Measurements from ENCODE around the gene APH1B.
"Not testable (repeated sequence)": the region's sequence is repeated elsewhere in the genome, so short reads cannot be mapped to it uniquely, and the experiment has no call there.

Gene APH1B

DNA sequence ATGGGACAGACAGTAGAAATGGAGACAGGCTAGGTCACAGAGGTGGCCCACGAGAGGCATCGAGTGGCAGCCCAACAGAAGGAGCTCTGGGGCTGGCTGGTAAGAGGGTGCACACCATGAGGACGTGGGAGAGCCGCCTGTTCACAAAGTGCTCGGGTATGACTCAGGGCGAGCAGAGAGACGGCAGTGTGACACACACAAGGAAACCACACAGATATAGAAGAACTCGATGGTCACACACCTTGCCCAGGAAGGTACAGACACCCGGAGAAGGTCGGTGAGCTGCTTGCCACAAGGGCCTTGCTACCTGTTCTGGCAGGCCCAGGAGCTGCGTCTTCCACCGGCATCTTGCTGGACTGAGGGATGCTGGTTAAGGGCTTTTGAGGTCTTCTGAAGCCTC lies 54.1 kb downstream of the APH1B start:
- no peak for DNase-seq (ENCODE audit: low read depth in 2 of 2)

DNA sequence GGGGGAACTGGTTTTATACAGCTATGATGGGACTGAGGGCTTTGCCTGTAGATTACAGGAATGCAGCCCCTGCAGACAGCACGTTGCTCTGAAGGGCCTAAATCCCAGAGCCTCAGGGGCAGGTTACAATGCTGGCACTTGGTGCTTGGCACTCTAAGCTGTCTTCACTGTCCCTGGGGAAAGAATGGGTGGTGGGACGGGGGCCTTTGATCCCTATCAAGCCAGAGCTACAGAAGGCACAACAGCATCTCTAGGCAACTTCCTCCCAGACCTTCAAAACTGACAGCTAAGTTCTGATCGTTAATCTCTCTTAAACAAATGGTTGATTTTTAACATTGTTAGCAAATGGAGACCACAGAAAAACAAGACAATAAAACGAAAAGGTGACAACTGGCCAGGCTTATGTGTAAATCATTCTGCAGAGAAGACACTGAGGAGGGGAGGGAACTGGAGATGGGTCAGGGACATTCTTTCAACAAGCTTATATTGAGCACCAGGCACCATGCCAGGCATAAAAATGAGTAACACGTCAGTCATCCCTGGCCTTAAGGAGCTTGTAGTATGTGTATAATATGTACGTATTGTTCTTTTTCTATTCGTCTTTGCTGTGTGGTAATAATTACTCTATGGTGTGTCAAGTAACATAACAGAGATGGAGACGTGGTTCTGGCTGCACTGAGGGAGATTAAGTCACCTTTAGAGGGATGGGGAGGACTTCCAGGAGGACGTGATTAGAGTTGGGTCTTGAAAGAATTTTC lies 55.1 kb downstream of the APH1B start:
- DNase-seq (ENCODE audit: low read depth in 2 of 2) = no peak

DNA sequence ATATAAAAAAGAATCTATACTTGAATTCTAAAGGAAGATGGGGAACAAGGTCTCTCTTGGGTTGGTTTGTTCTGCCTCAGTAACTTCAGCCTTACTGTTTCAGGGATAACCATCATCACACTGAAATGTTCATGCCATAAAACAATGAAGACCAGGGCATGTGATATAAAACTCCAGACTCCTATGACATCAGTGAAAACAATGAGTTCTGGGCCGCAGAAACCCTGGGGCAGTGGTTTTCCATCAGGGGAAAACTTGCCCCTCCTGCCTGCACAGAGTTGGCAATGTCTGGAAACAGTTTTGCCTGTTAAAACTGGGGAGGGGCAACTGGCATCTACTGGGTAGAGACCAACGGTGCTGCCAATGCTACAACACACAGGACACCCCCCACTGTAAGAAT lies 57.4 kb downstream of the APH1B start:
- no peak for DNase-seq (ENCODE audit: low read depth in 2 of 2)

DNA sequence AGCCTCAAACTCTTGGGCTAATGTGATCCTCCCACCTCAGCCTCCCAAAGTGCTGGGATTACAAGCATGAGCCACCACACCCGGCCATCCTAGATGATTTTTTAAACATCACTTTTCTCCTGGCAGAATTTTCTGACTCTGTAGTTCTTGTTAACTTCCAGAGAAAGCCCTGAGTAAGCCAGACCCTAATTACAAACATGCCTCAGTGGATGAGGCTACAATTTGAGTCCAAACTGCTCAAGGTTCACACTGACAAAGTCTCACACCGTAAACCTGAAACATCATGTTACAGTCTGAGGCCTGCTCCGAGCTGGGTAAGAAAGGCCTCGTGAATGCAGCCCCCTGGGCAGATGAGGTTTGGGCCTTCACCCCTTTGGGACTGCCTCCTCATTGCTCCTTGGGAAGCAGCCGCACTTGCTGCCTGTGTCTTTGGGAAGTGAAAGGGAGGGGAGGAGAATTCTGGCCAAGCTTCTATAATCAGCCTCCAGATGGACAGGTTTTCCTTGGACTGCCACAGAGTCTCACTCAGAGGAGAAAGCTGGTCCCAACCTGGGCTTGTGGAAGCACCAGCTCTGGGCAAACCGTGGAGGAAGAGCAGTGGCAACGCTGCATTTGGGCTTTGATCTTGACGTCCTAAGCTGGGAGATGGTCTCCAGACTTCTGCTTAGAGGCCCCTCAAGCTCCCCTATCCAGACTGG lies 58.3 kb downstream of the APH1B start:
- no peak for DNase-seq (ENCODE audit: low read depth in 2 of 2)

DNA sequence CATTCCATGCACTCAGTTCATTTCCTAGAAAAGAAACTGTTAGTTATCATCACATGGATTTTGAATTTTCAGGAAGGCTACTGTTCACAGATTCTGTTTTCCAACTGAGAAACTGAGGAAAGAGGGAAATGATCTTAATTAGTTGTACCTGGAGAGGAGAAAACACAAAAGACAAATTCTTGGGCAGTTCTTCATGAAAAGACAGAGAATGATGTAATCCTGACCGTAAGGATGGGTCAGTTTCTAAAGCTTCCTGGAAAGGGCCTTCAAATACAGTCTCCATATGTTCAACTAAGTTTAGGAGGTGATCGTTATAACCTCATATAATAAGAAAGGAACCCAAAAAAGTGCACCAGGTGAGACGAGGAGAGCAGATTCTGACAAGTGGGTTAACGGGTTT lies 59.6 kb downstream of the APH1B start:
- DNase-seq (ENCODE audit: low read depth in 2 of 2) = no peak

DNA sequence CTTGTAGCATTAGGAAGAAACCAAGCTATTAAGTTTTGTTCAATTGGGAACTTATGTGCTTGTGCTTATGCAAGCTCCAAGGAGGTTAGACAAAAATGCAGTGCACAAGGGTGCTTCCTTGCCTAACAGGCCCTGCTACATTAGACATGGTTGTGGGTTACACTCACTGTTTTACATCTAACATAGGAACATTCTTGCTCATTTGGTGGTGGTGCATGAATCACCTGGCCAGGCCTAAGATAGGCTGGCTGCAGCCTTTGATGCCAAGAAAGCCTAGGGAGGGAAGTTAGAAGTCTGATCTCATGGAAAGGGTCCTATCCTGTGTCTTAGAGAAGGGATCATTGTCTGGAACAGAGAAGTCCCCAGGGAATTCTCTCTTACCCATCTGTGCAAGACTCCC lies 60.8 kb downstream of the APH1B start:
- no peak for DNase-seq (ENCODE audit: low read depth in 2 of 2)

DNA sequence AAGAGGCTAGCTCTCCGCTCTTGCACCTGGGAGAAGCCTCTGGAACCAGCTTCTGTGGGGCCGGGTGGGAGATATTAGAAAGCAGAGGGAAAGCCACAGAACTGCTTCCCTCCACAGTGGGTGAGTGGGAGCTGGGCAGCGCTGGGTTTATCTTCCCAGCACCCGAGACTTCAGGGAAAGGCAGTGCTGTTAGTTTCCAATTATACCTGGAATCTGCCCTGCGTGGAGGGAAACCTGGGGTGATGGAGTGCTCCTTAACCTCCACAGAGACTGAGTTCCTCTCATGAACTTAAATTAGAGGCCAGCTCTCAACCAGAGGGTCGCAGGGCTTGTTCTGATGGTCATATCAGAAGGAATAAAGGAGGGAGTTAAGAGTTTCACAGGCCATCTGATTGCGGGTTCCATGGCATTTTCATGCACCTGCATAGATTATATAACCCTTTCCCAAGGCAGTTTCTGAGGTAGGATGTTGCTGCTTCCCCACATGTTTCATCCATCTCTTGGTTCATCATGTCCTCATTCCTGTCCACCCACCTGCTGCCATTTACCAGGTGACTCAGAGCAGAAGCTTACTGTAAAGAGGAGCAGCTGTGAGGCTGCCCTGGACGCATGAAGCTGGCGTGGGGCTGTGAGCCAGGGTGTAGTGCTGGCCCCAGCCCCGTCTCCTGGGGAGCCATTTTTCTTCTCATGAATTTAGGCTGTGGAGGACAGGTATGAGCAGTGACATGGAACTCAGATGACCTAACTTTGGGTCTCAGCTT lies 61.8 kb downstream of the APH1B start:
- DNase-seq (ENCODE audit: low read depth in 2 of 2) = no peak

DNA sequence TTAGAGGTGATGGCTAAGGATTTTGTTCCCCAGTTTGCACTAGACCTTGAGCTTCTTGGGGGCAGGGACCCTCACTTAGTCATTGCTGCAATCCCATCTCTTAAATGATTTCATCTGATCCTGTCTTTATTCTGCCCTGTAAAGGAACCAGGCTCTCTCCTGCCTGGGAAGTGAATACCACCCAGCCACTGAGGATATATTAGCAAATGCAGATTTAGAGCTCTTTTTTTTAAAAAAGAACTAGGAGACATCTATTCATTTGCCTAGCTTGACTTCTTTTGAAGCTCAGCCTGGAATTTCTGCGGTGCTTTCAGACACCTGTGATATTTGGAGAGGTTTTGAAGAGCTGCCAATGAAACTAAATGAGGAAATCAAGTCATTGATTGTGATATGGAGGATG lies 62.4 kb downstream of the APH1B start:
- no peak for DNase-seq (ENCODE audit: low read depth in 2 of 2)

DNA sequence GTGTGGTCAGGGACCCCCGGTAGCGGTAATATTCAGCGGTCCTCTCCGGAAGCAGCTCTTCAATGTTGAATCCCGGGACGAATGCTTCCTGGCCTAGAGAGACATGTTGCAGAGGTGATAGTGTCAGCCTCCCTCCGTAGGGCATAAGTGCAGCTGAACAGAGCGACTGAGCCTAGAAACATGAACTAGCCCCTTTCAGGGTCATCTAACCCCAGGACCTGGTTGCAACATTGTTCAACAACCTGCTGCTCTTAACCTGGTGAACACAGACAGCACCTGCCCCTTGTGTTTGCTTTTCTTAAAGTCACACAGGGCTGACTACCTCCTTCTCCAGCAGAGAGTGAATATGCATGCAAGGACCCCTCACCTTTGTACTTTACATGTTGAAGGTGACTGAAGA lies 62.9 kb downstream of the APH1B start:
- no peak for DNase-seq (ENCODE audit: low read depth in 2 of 2)

DNA sequence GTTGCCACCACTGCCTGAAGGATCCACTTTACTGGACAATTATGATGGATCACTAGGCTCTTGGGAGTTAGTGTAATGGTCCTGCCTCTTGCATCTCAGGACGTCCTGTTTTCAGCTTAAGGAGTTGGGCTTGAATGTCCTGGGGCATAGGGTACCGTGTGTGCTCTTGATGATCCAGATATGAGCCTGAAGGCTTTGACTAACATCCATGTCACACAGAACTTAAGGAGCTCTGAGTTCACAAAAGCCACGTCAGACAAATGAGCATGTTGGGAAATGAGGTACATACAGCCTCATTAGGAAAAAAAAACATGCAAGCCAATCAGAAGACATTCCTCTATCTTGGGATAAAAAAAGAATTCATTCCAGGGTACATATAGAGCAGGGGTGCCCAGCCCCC lies 63.5 kb downstream of the APH1B start:
- DNase-seq (ENCODE audit: low read depth in 2 of 2) = no peak

DNA sequence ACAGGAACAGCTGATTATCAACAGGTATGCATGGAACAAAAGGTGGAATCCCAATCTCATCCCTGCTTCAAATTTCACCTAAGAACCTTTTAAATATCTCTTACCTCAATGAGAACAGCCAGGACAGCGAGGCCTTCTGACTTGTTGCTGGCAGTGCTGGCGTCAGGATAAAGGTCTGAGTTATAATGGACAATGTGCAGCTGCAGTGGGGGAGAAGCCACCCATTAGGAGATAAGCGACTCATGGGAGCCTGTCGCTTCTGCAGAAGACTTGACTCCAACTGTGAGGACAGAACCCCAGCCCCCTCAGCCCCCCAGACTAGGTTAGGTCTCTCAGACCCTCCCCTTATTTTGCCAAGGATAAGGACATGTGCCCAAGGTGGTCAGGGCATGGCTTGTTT lies 64.5 kb downstream of the APH1B start:
- DNase-seq (ENCODE audit: low read depth in 2 of 2) = no peak

DNA sequence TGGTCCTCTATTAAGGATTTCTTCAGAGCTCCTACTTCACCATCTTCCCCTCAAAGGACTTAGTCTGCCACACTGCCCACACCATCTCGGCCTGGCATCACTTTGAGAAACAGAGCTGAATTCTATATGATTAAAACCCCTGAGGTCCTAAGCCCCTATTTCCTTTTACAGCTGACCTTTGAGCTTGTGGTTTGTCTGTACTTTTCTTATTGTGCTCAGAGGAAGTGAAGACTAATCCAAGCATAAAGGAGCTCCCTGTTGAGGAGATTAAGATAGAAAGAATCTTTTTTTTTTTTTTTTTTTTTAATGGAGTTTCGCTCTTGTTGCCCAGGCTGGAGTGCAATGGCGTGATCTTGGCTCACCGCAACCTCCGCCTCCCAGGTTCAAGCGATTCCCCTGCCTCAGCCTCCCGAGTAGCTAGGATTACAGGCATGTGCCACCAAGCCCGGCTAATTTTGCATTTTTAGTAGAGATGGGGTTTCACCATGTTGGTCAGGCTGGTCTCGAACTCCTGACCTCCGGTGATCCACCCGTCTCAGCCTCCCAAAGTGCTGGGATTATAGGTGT lies 65.7 kb downstream of the APH1B start:
- not testable (repeated sequence) for DNase-seq (ENCODE audit: low read depth in 2 of 2)

DNA sequence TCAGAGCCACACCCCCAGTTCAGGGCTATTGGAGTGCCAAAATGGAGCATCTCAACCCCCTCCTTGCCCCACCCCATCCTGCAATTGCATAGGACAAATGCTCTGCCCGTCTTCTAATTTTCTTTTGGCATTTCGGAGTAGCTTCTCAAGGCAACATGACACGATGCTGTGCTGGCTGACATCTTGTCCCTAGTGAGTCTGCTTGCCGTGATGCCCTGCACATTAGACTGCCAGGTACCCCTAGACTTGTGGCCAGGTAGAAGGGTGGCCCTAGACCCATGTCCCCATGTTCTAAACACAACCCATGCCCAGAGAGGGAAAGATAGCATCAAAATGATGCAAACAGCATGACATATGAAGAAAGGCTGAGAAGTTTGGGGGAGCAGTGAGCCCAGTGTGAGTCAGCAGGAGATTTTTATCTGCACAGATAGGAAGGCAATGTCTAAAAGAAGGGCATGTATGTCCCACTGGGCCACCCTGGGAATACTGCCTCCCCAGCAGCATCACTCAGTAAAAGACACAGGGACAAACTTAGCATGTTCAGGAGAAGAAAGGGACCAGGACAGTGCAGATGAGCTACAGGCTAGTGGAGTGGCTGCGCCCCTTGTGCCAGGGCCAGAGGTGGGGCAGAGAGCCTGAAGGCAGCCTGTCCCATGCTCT lies 67.5 kb downstream of the APH1B start:
- DNase-seq (ENCODE audit: low read depth in 2 of 2) = no peak

DNA sequence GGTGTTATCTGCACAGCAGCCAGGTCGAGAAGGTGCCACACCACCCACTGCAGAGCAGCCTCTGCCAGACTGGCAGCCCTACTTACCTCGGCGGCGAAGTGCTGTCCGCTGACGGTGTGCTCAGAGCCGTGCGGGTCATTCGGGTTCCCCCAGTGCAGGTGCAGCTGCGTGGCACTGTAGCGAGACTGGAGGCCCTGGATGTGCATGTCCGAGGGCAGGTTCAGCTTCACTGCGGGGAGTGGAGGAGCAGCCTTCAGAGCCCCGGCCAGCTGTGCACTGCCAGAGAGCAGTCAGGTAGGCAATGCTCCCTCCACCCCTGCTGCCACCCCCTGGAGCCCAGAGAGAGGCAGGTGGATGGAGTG lies 68.0 kb downstream of the APH1B start:
- DNase-seq (ENCODE audit: low read depth in 2 of 2) = no peak

DNA sequence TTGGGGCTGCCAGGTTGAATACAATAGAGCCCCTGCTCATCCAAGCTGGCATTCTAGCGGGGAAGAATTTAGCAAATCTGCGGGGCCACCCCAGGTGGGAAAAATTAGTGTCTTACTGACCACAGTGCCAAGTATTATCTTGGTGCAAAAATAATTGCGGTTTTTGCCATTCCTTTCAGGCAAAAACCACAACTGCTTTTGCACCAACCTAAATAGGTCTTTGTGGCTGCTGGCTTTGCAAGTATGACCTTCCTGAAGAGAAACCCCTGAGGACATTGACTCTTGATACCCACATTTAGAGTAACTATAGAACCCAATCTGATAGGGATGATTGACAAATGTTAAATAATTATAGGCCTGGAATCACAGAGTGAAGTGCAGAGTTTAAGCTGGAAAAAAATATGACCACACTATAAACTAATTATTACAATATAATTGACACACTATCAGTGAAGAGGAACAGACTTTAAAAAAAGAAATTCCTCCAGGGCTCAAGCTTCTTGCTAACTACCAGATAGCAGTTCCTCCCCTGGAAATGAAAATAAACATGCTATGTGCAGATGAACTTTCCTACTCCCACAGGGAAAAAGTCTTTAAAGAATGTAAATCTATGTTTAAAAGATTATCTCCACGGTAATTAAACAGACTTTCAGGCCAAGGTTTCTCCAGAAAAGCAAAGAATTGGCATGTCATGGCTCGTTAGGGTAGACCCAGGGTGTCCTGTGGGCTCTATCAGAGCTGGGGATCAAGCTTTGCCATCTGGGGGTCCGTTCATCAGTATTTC lies 69.9 kb downstream of the APH1B start:
- DNase-seq (ENCODE audit: low read depth in 2 of 2) = no peak

DNA sequence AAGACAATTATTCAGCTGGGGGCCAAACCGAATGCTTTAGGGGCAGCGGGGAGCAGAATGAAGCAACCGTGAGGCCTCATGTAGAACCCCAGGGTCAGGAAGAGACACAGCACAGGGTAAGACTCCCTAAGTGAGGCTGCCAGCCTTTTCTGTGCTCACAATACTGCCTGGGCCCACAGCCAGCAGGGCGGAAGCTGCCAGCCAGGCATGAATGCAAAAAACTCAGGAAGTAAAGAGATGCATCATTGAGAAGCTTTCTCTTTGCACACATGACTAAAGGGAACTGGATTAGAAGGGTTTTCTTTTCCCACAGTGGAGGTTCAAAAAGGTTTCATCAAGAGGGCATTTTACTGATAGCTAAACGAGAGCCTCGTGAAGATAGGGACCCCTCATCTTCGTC lies 71.0 kb downstream of the APH1B start:
- DNase-seq (ENCODE audit: low read depth in 2 of 2) = no peak

DNA sequence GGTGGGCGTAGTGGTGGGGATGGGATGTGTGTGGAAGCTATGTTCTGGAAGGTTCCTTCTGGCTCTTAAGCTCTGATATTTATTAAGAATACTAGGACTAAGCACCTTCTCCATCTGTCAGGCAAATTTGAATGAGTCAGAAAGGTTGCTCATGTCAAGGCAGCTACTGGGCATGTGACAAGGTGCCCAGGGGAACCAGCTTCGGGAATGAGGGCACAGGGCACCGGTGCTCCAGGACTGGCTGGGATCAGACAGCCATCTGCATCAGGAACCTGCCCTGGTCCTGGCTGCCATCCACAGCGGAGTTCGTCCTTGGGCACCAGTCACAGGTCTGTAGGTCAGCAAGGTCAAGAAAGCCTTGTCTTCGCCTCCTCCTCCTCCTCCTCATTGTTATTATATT lies 71.8 kb downstream of the APH1B start:
- DNase-seq (ENCODE audit: low read depth in 2 of 2) = no peak

DNA sequence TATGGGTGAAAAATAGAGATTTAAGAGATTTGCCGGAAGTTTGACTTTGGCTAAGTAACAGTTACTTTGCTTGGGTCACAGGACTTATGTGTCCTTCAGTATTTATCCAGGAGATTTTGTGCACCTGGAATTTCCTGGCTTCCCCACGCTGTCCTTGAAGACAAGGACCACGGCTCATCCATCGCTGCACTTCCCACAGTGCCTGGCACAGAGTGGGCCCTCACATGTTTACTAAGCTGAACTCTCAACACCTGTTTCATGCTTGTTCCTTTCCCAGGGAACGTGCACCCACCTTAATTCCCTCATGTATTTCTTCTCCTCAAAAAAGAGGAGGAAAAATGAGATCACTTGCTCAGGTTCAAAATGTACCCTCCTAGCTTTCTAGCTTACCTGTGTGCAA lies 72.2 kb downstream of the APH1B start:
- no peak for DNase-seq (ENCODE audit: low read depth in 2 of 2)

DNA sequence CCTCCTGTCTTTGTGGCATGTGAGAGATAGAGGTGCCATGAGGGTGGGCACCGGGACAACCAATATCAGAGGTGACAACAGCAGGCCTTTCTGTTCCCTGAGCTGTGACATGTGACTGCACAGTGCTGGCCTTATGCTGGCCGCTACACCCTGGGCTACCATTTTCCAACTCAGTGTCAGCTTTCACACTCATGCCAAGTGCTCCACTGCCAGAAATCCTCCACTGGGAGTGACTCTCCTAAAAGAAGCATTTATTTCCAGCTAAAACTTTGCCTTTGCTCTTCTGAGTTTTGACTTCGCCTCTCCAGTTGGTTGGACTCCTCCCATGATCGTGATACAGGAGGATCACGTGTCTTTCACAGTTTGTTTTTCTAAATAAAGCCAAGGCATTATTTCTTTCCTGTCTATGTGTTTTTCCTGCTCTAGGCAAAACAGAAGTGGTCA lies 72.8 kb downstream of the APH1B start:
- no peak for DNase-seq (ENCODE audit: low read depth in 2 of 2)

DNA sequence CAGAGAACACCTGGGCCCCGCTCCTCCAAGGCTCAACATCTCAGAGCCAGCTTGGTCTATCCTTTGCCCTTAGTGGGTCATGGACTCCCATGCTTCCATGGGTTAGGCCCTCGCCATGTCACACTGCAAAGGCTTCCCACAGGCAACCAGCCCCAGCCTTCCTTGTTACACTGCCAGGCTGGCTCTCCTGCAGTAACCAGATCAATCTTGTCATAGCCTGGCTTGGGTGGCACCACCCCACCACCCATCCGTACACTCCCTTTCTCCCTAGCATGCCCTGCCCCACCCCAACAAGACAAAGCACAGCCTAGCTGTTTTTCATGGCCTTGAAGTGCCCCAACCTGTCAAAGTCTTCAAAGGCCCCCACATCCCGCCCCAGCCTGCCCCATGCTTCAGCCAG lies 73.8 kb downstream of the APH1B start:
- no peak for DNase-seq (ENCODE audit: low read depth in 2 of 2)

DNA sequence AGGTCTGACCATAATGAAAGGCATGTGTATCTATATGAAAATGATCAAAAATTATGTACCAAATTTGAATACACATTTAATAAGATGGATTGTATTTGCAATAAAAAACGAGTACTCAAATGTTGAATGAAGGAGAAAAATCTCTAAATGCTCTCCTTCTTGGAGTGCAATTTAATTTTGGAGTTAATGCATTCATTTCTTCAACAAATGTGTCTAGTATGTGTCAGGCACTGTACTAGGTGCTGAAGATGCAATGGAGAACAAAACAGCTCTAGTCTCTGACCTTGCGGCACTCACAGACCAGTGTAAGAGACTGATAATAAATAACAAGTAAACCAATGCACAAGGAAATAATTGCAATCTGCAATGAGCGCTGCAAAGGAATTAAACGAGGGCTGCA lies 75.4 kb downstream of the APH1B start:
- DNase-seq (ENCODE audit: low read depth in 2 of 2) = no peak
